Measurements from ENCODE around the gene NHERF2. TPM values are rescaled to one million over a fixed set of nuclear protein-coding genes. Genes with fewer than 3 reads are reported as not detected.

Gene NHERF2
- total RNA-seq, 1 donor from 2014 or later = 78.8 TPM

- peak overlapping the region; percentile 48 for H3K27ac Mint-ChIP-seq (ENCODE audit: unreplicated experiment)
- DNase-seq (ENCODE audit: low spot score) = no peak
Measured at GRCh38 chr16:2048116-2048543, 21.4 kb downstream of the NHERF2 start.

GRCh38 chr16:2053211-2053610, 26.5 kb downstream of the NHERF2 start:
- DNase-seq (ENCODE audit: low spot score) = no peak
- Mint-ChIP-seq H3K4me1 (ENCODE audit: unreplicated experiment) (peaks cover 9% of the 10 kb centered on the region), H3K27me3 (ENCODE audit: unreplicated experiment) (peaks cover 4% of the 10 kb centered on the region), H3K9me3 (ENCODE audit: unreplicated experiment) (no peaks in the 10 kb centered on the region), H3K27ac (ENCODE audit: unreplicated experiment) (no peak overlapping the region), H3K36me3 (ENCODE audit: low read depth, unreplicated experiment) (peaks cover 20% of the 10 kb centered on the region), H3K4me3 (ENCODE audit: unreplicated experiment) (no peak overlapping the region)
- TF ChIP-seq CTCF (IDR thresholded peaks at IDR 0.05; ENCODE audit: unreplicated experiment) = no peak

More at GRCh38 chr16:2048116-2048543, 21.4 kb downstream of the NHERF2 start:
- peaks cover 13% of the 10 kb centered on the region for H3K36me3 Mint-ChIP-seq (ENCODE audit: low read depth, unreplicated experiment)
- H3K4me1 Mint-ChIP-seq (ENCODE audit: unreplicated experiment) = peaks cover 14% of the 10 kb centered on the region
- peak overlapping the region; percentile 95 for H3K4me3 Mint-ChIP-seq (ENCODE audit: unreplicated experiment)
- H3K9me3 Mint-ChIP-seq (ENCODE audit: unreplicated experiment) = no peaks in the 10 kb centered on the region
- peaks cover 3% of the 10 kb centered on the region for H3K27me3 Mint-ChIP-seq (ENCODE audit: unreplicated experiment)
- TF ChIP-seq CTCF (IDR thresholded peaks at IDR 0.05; ENCODE audit: unreplicated experiment) = no peak

GRCh38 chr16:2053897-2054296, 27.2 kb downstream of the NHERF2 start:
- no peak for TF ChIP-seq CTCF (IDR thresholded peaks at IDR 0.05; ENCODE audit: unreplicated experiment)
- no peak overlapping the region for H3K27ac Mint-ChIP-seq (ENCODE audit: unreplicated experiment)
- peaks cover 3% of the 10 kb centered on the region for H3K4me1 Mint-ChIP-seq (ENCODE audit: unreplicated experiment)
- no peak for DNase-seq (ENCODE audit: low spot score)
- H3K27me3 Mint-ChIP-seq (ENCODE audit: unreplicated experiment) = peaks cover 1% of the 10 kb centered on the region
- H3K4me3 Mint-ChIP-seq (ENCODE audit: unreplicated experiment) = no peak overlapping the region
- peaks cover 25% of the 10 kb centered on the region for H3K36me3 Mint-ChIP-seq (ENCODE audit: low read depth, unreplicated experiment)
- H3K9me3 Mint-ChIP-seq (ENCODE audit: unreplicated experiment) = no peaks in the 10 kb centered on the region

GRCh38 chr16:2054543-2055245, 28.0 kb downstream of the NHERF2 start:
- H3K4me3 Mint-ChIP-seq (ENCODE audit: unreplicated experiment) = no peak overlapping the region
- H3K27me3 Mint-ChIP-seq (ENCODE audit: unreplicated experiment) = peaks cover 1% of the 10 kb centered on the region
- no peaks in the 10 kb centered on the region for H3K4me1 Mint-ChIP-seq (ENCODE audit: unreplicated experiment)
- no peak overlapping the region for H3K27ac Mint-ChIP-seq (ENCODE audit: unreplicated experiment)
- no peak for DNase-seq (ENCODE audit: low spot score)
- no peaks in the 10 kb centered on the region for H3K9me3 Mint-ChIP-seq (ENCODE audit: unreplicated experiment)
- no peak for TF ChIP-seq CTCF (IDR thresholded peaks at IDR 0.05; ENCODE audit: unreplicated experiment)
- H3K36me3 Mint-ChIP-seq (ENCODE audit: low read depth, unreplicated experiment) = peaks cover 25% of the 10 kb centered on the region

- H3K9me3 Mint-ChIP-seq (ENCODE audit: unreplicated experiment) = no peaks in the 10 kb centered on the region
- no peak for DNase-seq (ENCODE audit: low spot score)
Measured at GRCh38 chr16:2056077-2056476, 29.4 kb downstream of the NHERF2 start.

More at GRCh38 chr16:2056077-2056476, 29.4 kb downstream of the NHERF2 start:
- no peak overlapping the region for H3K4me3 Mint-ChIP-seq (ENCODE audit: unreplicated experiment)
- no peaks in the 10 kb centered on the region for H3K4me1 Mint-ChIP-seq (ENCODE audit: unreplicated experiment)
- H3K27ac Mint-ChIP-seq (ENCODE audit: unreplicated experiment) = no peak overlapping the region
- H3K27me3 Mint-ChIP-seq (ENCODE audit: unreplicated experiment) = peaks cover 1% of the 10 kb centered on the region
- peaks cover 25% of the 10 kb centered on the region for H3K36me3 Mint-ChIP-seq (ENCODE audit: low read depth, unreplicated experiment)
- TF ChIP-seq CTCF (IDR thresholded peaks at IDR 0.05; ENCODE audit: unreplicated experiment) = no peak
